Stimulated activated CD4-positive, alpha-beta T cell treated with anti-CD3 and anti-CD28 coated beads, Interleukin-1b, Interleukin-23, amount 100 ng/mL, for 1 hour (primary cell): ENCODE measurements around the gene PRKG1.
"Not testable (repeated sequence)": the region's sequence is repeated elsewhere in the genome, so short reads cannot be mapped to it uniquely, and the experiment has no call there.

Source experiments
- DNase-seq, 2 donors: peaks; one replicate each; pipeline ENCODE4 v3.0.0-alpha.2; 2020; ENCODE audit warnings: low read depth in 2 of 2

PRKG1 gene

DNA sequence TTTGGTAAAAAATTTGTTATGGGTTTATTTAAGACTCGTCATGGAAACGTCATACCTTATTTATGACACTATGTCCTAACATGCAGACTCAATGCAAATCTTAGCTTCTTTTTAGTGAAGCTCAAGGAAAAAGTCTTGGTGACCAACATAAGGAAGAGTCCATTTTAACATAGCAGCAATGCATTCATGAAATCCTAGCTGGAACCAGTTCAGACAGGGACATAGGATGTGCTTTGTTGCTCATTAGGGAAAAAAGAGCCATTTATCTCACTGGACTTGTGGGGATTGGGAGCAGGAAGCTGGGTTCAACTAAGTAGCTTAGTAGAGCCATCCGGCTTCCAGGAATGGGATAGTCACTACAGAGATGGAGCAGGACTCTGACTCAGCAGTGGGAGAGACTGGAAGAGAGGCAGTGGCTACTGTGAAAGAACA lies 1139.0 kb downstream of the PRKG1 start:
- no peak for DNase-seq

DNA sequence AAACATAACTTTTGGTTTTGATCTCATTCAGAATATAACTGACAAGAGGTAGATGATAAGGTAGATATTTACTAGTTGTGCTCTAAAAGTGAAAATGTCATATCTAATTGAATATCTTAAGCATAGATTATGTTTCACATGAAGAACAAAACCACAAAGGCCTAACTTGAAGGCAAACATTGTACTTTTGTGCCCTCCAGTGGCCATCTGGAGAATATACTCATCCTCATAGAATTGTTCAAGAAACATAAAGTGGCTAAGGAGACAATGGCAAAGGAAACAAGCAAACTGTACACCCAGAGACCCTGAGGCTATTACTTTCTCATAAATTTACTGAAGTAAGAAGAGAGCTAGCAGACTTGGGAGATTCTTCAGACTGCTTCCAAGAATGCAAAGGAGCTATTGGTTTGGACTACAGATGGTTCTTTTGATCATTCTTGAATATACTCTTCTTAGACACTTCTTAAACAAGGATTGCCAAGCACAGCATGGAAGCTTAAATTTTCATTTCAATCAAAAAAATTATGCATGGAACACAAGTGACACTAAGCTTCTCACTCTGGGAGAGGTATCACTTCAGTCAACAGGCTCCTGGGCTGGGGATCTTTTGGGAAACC lies 1141.6 kb downstream of the PRKG1 start:
- DNase-seq = no peak

DNA sequence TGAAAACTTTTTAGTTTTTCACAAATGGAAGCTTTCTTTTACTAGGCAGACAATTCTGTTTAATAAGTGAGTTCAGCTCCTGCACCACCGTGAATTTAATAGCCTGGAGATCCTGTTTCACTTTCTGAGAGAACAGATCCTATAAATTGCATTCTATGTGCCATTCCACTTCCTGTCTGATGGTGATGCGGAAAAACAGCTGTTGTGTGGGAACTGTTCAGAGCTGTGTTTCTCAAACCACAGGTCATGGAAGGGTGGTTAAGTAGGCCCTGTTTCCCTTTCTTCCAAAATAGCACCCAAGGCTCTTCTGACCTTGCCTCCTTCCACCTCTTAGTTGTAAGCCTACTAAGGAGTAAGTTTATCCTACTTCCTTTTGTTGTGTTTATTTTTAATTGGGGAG lies 1142.6 kb downstream of the PRKG1 start:
- DNase-seq = no peak

GRCh38 chr10:52217531-52217930 lies 1143.2 kb downstream of the PRKG1 start:
- DNase-seq = no peak

DNA sequence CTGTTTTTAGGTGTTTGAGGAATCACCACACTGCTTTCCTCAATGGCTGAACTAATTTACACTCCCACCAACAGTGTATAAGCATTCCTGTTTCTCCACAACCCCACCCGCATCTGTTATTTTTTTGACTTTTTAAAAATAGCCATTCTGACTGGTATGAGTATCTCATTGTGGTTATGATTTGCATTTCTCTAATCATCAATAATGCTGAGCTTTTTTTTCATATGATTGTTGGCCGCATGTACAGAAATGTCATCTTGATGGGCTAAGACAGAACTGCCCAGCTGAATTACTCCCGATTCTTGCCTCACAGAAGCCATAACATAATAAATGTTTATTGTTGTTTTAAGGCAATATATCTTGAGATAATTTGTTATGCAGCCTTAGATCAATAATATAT lies 1146.7 kb downstream of the PRKG1 start:
- DNase-seq = no peak

- no peak for DNase-seq
These were observed 1147.6 kb downstream of the PRKG1 start for GRCh38 chr10:52221923-52222322.

GRCh38 chr10:52226197-52226847 lies 1152.0 kb downstream of the PRKG1 start:
- DNase-seq = no peak

DNA sequence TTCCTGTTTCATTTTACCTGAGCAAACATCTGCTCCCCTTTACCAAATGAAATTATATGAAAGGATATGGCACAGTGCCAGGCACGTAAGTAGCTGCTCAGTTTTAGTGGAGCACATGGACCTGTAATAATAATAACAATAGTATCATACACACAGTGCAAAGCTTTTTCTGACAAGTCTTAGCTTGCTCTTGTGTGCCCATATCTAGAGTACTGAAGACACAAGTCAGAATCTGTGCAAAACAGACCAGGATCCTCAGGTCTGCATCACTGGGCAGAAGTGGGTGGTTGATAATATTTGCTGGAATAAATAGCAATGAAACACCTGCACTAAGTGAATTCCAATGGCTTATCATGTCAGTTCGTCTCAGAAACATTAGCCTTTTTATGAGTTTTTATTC lies 1154.3 kb downstream of the PRKG1 start:
- DNase-seq = no peak

- DNase-seq = no peak
These were observed 1155.1 kb downstream of the PRKG1 start for GRCh38 chr10:52229291-52229931.

DNA sequence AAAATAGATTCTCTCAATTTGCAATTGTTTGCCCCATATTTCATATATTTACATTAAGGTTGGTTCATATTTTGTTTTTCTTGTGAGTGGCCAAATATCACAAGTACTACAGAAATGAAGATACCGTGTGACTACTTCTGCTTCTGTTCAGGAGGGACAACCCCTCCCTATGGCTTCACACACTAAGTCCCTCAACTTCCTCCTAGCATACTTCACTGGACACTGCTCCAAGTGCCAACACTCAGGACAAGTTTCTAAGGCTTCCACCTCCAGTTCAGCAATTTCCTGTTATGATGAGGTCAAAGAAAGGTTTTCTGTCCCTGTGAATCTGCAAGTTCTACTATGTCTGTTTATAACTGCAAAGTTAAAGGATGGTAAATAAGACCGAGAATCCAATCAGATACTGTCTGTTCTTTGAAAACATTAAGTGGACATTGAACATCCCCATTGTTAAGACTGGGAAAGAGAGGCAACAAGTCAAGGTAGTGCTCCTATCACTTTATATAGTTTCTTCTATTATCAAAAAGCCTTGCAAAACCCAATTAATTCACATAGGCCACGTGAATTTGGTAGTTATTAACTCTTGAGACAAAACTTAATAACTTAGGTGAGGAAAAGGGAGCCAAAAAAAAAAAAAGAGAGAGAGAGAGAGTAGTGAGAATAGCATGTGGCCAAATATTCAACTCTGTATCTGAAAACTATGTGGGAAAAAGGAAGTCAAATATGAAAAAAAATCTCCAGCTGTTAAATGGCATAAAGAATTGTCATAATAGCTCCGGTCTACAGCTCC lies 1158.5 kb downstream of the PRKG1 start:
- no peak for DNase-seq

DNA sequence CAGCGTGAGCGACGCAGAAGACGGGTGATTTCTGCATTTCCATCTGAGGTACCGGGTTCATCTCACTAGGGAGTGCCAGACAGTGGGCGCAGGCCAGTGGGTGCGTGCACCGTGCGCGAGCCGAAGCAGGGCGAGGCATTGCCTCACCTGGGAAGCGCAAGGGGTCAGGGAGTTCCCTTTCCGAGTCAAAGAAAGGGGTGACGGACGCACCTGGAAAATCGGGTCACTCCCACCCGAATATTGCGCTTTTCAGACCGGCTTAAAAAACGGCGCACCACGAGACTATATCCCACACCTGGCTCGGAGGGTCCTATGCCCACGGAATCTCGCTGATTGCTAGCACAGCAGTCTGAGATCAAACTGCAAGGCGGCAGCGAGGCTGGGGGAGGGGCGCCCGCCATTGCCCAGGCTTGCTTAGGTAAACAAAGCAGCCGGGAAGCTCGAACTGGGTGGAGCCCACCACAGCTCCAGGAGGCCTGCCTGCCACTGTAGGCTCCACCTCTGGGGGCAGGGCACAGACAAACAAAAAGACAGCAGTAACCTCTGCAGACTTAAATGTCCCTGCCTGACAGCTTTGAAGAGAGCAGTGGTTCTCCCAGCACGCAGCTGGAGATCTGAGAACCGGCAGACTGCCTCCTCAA lies 1159.2 kb downstream of the PRKG1 start:
- not testable (repeated sequence) for DNase-seq

GRCh38 chr10:52239771-52240170 lies 1165.5 kb downstream of the PRKG1 start:
- DNase-seq = no peak

GRCh38 chr10:52245547-52245946 lies 1171.3 kb downstream of the PRKG1 start:
- DNase-seq = no peak

- DNase-seq = not testable (repeated sequence)
These were observed 1173.6 kb downstream of the PRKG1 start for GRCh38 chr10:52247929-52248328.

GRCh38 chr10:52248697-52249306 lies 1174.5 kb downstream of the PRKG1 start:
- no peak for DNase-seq

- no peak for DNase-seq
These were observed 1175.6 kb downstream of the PRKG1 start for GRCh38 chr10:52249850-52250395.

- DNase-seq = no peak
These were observed 1176.2 kb downstream of the PRKG1 start for GRCh38 chr10:52250510-52250909.

DNA sequence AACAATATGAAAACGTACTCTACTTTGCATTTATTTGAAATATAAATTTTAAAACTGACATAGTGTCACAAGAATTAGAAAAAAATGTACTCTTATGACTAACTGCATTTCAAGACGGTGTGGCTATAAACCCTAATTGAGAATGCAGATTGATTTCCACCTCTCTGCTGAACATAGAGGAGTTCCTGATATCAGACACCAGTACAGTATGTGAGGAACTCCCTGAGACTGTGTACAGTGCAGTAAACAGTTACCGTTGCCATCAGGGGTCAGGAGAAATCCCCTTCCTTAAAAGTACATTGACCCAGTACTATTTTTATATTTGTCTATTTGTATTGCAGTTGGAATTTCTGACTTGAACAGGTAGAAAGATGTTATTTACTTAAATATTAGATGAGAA lies 1178.0 kb downstream of the PRKG1 start:
- DNase-seq = no peak

DNA sequence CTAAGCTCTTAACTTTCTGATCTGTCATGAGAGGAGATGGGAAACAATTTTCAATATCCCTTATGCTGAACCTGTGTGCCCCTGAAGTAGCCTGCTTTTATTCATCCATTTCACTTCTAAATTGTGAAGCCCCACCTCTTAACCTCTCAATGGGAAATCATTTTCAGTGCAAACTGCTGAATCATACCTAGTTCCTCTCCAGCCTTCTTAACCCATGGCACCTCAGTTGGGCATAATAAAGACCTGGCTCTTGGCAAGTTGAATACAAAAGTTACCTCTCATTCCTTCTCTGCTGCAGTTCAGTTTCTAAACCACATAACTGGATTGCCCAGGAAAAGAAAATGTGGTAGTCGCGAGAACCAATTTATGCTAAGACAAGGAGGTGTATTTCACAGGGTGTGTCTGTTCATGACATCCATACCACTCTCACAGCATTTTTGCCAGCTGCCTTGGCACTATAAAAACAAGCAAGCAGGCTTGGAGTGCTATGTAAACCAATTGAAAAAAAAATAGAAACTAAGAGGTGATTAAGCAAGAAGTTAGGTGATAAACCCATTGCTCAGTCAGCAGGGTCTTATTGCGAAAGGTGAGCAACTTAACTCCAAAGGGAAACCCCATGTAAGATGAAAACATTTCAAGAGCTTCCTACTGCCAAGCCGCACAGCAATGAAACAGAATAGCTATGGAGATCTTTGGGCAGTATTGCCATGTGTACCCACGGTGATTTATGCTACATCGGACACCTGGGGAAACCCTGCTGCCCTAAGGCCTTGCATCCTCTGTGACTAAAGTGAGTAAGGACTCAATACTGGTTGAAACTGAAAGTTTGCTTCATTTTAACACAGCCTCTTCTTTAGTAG lies 1182.8 kb downstream of the PRKG1 start:
- no peak for DNase-seq

GRCh38 chr10:52257692-52258075 lies 1183.4 kb downstream of the PRKG1 start:
- DNase-seq = no peak
